Measurements from ENCODE around the gene AVPI1.
A peak's percentile ranks its signal among the peaks of the same experiment; 100 is the strongest.

The AVPI1 gene, protein sequence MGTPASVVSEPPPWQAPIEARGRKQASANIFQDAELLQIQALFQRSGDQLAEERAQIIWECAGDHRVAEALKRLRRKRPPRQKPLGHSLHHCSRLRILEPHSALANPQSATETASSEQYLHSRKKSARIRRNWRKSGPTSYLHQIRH

GRCh38 chr10:97686962-97687784 is at the start of gene AVPI1:
Gene AVPI1, minus strand, starts transcription at chr10:97687241. Its CDS starts 7,336 bp downstream, at chr10:97679905.
- DNase-seq, result peak; percentile 89

GRCh38 chr10:97736403-97736901 is 49.4 kb upstream of the AVPI1 start:
- DNase-seq, result no peak

DNA sequence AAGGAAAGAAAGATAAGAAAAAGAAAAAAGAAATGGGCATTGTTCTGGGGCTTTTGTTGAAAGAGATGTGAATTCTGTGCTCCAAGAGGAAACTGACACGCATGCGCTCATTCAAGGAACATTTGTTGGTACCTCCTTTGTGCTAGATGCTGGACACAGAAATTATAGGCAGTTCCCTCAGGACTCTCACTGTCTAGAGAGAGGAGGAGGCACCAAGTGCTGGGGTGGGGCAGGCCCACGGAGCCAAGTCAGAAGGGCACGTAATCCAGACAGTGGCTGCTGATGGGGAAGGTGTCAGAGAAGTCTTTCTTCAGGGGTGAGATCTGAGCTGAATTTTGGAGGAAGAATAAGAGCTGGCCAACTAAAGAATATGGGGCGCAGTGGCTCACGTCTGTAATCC is 47.0 kb upstream of the AVPI1 start:
- no peak for DNase-seq

GRCh38 chr10:97733256-97733655 is 46.2 kb upstream of the AVPI1 start:
- no peak for DNase-seq

- DNase-seq, result no peak
These were observed 45.0 kb upstream of the AVPI1 start for GRCh38 chr10:97732052-97732359.

GRCh38 chr10:97731346-97732051 is 44.5 kb upstream of the AVPI1 start:
- DNase-seq, result peak; percentile 47

- no peak for DNase-seq
These were observed 42.0 kb upstream of the AVPI1 start for GRCh38 chr10:97729014-97729413.

- no peak for DNase-seq
These were observed 39.7 kb upstream of the AVPI1 start for GRCh38 chr10:97726636-97727178.

DNA sequence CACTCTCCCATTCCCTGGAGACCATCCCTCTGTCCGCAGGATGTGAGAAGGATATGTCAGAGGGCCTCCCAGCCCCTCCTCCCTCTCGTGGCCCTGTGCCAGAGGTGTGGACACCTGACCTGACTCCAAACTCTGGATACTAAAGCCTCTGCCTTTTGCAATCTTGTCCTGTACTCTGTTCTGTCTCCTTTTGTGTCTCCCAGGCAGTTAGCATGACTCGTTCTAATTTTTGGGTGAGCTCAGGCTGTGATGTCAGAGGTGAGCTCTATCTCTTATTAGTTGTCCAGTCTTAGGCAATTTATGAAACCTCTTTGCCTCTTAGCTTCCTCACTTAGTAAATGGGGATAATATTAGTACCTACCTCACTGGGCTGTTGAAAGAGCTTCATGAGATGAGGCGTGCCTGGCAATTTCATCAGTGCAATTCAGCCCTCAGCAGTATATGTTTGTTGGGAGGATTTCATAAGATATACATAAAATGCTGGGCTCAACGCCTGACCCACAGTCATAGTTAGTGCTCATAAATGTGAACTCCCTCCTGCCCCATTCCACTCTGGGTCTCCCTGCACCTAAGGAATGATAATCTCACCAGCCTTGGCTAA is 37.4 kb upstream of the AVPI1 start:
- DNase-seq, result no peak

GRCh38 chr10:97723001-97723400 is 36.0 kb upstream of the AVPI1 start:
- DNase-seq, result no peak

- no peak for DNase-seq
These were observed 35.1 kb upstream of the AVPI1 start for GRCh38 chr10:97721871-97722780.

- no peak for DNase-seq
These were observed 32.6 kb upstream of the AVPI1 start for GRCh38 chr10:97719602-97720001.

- peak; percentile 40 for DNase-seq
These were observed 31.7 kb upstream of the AVPI1 start for GRCh38 chr10:97718659-97719142.

- no peak for DNase-seq
These were observed 31.1 kb upstream of the AVPI1 start for GRCh38 chr10:97718178-97718577.

DNA sequence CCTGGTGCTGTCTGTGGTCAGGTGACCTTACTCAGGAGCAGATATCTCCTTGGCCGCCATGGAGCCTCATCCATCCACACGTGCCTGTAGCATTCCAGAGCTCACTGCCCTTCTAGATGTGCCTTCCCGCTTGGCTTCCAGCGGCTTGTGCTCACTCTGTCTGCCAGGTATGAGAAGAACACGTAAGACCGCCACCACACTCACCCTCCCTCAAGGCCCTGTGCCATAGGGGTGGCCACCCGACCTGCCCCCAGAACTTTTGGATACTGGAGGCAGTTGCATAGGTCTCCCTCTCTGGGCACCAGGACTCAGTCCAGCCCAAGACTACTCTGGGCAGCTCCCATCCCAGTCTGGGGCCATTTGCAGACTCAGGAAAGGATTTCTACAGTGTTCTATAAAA is 30.6 kb upstream of the AVPI1 start:
- DNase-seq, result no peak

GRCh38 chr10:97715259-97715874 is 28.3 kb upstream of the AVPI1 start:
- no peak for DNase-seq

GRCh38 chr10:97714401-97715258 is 27.6 kb upstream of the AVPI1 start:
- DNase-seq, result no peak

DNA sequence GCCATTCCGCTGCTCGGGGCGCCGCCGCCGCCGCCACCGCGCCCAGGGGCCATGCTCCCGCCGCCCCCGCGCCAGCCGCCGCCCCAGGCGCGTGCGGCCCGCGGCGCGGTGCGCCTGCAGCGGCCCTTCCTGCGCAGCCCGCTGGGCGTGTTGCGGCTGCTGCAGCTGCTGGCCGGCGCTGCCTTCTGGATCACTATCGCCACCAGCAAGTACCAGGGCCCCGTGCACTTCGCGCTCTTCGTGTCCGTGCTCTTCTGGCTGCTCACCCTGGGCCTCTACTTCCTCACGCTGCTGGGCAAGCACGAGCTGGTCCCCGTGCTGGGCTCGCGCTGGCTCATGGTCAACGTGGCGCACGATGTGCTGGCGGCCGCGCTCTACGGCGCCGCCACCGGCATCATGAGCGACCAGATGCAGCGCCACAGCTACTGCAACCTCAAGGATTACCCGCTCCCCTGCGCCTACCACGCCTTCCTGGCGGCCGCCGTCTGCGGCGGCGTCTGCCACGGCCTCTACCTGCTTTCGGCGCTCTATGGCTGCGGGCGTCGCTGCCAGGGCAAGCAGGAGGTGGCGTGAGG is 26.9 kb upstream of the AVPI1 start:
- no peak for DNase-seq

DNA sequence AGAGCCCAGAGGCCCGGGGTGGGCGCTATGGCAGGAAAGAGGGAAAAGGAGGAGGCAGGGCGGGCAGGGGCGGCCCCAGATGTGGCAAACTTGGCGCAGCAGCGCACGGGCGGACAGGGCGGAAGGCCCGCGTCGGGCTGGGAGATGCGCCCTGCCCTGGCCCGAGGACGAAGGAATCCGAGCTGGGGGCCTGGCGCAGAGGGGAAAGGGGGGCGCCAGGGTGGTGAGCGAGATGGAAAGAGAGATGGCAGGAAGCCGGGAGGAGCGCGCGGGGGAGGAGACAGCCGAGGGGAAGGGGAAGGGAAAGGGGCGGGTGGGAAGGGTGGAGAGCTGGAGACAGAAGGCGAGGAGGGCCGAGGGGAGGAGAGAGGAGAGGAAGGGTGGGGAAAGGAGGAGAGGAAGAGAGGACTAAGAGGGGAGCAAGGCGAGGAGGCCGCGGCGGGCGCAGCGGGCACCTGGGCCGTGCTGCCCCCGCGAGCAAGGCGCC is 26.3 kb upstream of the AVPI1 start, which contains the start of gene MARVELD1:
Gene MARVELD1, plus strand, starts transcription at position 392 of the 487 bp plus-strand sequence. CDS start 147 bp downstream, outside the sequence.
- peak; percentile 56 for DNase-seq

Data from NCI-H2171 (cell line).